ENCODE results near the gene NEK5.
A peak's percentile ranks its signal among the peaks of the same experiment; 100 is the strongest.

NEK5 gene

GRCh38 chr13:52006523-52007245, 122.2 kb downstream of the NEK5 start:
- no peak for TF ChIP-seq CTCF (IDR thresholded peaks at IDR 0.05)

DNA sequence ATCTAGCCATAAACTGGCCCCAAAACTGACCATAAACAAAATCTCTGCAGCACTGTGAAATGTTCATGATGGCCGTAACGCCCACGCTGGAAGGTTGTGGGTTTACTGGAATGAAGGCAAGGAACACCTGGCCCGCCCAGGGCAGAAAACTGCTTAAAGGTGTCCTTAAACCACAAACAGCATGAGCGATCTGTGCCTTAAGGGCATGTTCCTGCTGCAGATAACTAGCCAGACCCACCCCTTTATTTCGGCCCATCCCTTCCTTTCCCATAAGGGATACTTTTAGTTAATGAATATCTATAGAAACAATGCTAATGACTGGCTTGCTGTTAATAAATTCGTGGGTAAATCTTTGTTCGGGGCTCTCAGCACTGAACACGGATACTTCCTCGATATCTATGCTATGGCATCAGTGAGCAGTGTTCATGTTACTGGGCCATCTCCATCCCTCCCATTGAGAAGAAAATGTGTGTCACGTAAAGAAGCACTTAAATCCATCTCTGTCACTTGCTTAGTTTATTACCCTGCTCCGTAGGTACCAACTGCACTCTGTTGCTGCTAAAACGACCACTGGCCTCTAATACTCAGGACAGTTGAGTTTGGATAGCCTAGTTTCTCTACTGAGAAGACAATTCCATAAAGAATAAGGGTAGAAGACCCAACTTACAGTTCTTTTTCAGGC, 122.9 kb downstream of the NEK5 start:
- no peak for TF ChIP-seq CTCF (IDR thresholded peaks at IDR 0.05)

DNA sequence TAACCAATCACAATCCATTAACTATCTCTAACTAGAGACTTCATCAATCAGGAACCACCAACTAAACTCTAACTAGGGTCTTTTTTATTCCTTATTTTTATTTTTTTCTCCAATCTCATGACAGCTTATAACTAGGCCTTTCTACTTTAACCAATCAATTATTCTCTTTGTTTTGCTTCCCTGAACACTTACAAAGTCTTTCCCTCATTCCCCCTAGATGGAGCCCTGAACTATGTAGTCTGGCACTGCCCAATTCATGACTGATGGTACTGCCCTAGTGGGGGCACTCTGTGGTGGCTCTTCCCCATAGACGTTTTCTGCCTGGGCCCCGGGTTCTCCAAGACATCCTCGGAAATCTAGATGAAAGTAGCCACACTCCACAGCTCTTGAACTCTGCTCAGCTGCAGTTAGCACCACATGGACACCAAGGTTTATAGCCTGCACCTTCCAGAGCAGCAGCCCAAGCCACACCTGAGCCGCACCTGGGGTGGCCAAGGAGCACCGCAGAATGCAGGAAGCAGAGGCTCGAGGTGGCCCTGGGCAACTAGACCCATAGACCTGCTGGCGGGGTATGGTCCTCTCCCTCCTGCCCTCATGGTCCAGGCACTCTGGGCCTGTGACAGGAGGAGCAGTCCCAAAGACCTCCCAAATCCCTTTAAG, 124.2 kb downstream of the NEK5 start:
- no peak for TF ChIP-seq CTCF (IDR thresholded peaks at IDR 0.05)

DNA sequence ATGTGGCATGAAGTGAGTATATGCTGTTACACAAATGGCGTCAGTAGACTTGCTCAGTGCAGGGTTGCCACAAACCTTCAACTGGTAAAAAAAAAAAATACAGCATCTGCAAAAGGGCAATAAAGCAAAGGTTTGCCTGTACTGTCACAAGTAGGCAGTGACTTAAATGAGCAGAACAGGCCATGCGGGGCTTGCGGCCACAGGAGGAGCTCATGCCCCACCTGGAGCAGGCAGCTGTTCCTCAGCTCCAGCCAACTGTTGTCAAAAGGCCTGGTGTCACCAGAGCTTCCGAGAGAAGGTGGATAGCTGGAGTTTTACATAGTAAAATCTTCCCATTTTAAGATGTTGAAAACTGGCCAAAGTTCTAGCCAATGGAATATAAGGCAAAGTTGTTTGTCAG, 125.3 kb downstream of the NEK5 start:
- no peak for TF ChIP-seq CTCF (IDR thresholded peaks at IDR 0.05)

DNA sequence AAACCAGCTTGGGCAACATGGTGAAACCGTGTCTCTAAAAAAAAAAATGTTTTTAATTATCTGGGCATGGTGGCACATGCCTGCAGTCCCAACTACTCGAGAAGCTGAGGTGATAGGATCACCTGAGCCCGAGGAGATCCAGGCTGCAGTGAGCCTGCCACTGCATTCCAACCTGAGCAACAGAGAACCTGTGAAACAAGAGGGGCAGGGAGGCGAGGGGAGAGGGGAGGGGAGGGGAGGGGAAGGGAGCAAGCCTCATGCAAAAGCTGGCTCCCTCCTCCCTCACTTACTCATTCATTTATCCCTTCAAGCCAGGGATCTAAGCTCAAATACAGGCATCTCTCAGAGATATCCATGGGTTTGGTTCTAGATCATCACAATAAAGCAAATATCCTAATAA, 126.5 kb downstream of the NEK5 start:
- TF ChIP-seq CTCF (IDR thresholded peaks at IDR 0.05) = no peak

DNA sequence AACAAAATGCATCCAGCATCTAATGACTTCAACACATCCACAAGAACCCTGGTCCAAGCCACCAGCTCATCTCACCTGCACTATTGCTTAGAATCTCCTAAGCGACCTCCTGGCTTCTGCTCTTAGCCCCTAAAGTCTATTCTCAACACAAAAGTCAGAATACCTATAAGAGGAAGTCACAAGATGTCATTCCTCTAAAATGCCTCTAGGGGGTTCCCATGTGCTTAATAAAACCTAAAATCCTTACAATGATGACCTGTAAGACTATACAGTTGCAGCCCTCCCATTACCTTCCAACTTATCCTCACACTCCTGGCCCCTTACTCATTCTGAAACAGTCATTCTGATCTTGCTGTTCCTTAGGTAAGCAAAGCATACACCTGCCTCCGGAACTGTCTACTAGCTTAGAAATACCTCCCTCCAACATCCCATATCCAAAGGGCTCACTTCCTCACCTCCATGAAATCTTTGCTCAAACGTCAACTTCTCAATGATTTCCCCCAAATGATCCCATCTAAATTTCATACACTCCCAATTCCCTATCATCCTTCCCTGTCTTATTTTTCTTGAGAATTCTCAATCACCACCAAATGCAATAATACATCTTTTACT, 127.6 kb downstream of the NEK5 start:
- peak; percentile 51 for TF ChIP-seq CTCF (IDR thresholded peaks at IDR 0.05)

DNA sequence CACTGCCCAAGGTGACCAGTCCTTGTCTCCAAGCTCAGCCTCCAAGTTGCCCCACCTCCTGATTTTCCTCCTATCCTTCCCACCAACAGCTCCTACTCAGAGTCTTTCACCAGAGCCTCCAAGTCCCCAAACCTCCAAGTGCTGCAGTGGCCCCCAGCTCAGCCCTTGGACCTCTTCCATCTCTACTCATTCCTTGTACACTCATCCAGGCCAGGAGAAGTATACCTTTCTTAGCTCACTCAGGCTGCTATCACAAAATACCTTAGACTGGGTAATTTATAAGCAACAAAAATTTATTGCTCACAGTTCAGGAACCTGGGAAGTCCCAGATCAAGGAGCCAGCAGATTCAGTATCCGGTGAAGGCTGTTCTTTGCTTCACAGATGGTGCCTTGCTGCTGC, 129.0 kb downstream of the NEK5 start:
- TF ChIP-seq CTCF (IDR thresholded peaks at IDR 0.05) = no peak
